Fibroblast of mammary gland (primary cell): ENCODE results near the gene TPRA1.

ENCODE experiments used
- DNase-seq: peaks from one replicate; pipeline ENCODE4 v3.0.0-alpha.2; 2010; ENCODE audit warnings: low read depth
- H3K4me3 ChIP-seq: 2 replicates; pipeline ENCODE4 v1.5.1; 2011; ENCODE audit warnings: low read depth, mild to moderate bottlenecking, low read length, moderate library complexity; ENCODE audit not compliant: control insufficient read depth
- TF ChIP-seq, protein P1 (sequence below): conservative IDR thresholded peaks from 2 replicates; pipeline ENCODE4 v1.5.1; 2011; ENCODE audit warnings: low read depth, low read length, inconsistent platforms; ENCODE audit not compliant: control insufficient read depth, insufficient read depth

The TPRA1 gene

DNA sequence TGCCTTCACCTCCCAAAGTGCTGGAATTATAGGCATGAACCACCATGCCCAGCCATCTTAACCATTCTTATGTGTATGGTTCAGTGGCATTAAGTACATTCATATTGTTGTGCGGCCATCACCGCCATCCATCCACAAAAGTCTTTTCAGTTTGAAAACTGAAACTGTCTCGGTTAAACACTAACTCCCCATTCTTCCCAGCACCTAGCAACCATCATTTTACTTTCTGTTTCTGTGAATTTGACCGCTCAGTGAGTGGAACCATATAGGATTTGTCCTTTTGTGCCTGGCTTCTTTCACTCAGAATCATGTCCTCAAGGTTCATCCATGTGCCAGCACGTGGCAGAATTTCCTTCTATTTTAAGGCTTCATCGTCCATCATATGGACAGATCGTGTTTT, 13.5 kb upstream of the TPRA1 start:
- TF ChIP-seq, protein P1, sequence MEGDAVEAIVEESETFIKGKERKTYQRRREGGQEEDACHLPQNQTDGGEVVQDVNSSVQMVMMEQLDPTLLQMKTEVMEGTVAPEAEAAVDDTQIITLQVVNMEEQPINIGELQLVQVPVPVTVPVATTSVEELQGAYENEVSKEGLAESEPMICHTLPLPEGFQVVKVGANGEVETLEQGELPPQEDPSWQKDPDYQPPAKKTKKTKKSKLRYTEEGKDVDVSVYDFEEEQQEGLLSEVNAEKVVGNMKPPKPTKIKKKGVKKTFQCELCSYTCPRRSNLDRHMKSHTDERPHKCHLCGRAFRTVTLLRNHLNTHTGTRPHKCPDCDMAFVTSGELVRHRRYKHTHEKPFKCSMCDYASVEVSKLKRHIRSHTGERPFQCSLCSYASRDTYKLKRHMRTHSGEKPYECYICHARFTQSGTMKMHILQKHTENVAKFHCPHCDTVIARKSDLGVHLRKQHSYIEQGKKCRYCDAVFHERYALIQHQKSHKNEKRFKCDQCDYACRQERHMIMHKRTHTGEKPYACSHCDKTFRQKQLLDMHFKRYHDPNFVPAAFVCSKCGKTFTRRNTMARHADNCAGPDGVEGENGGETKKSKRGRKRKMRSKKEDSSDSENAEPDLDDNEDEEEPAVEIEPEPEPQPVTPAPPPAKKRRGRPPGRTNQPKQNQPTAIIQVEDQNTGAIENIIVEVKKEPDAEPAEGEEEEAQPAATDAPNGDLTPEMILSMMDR, result no peak
- no peak overlapping the region for H3K4me3 ChIP-seq
- DNase-seq, result no peak

DNA sequence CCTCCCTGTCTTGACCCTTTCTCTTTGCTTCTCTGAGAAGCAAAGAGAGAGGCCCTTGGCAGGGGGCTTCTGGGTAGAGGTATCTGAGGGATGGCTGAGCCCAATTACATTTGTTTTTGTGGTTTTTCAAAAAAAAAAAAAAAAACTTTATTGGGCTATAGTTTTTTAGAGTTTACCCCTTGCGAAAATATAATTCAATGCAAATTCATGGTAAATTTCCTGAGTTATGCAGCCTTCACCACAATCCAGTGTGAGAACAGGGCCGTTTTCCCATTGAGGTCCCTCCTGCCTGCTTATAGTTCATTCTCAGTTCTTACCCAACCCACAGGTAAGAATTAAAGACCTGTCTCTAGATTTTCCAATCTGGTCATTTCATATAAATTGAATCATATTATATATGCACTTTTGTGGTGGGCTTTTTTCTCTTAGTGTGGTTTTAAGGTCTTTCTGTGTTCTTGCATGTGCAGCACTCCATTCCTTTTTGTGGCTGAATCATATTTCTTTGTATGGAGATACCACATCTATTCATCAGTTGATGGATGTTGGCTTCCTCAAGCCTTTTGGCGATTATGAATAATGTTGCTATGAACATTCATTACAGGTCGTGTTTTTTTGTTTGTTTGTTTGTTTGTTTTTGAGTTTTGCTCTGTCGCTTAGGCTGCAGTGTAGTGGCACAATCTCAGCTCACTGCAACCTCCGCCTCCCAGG, 10.4 kb upstream of the TPRA1 start:
- DNase-seq, result no peak
- TF ChIP-seq, protein P1, result no peak
- H3K4me3 ChIP-seq, result no peak overlapping the region

DNA sequence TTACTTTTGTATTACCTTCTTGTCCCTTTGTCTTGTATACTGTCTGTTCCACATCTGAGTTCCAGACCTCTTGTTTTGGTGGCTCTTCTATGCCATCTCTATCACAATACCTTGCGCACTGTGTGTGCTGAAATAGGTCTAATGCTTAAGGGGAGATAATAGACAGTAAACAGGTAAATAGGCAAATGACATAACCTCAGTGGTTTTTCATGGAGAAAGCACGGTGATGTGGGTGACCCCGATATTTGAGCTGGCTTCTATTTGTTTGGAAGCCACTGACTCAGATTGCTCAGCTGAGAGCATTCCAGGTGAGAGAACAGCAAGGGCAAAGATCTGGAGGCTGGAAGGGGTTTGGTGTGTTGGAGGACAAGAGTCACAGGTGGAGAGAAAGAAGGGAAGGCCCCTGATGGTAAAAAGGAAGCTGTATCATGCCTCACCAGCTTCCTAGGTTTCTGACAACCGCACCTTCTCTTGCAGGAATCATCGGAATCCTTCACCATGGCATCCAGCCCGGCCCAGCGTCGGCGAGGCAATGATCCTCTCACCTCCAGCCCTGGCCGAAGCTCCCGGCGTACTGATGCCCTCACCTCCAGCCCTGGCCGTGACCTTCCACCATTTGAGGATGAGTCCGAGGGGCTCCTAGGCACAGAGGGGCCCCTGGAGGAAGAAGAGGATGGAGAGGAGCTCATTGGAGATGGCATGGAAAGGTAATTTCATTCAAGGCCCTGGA, 8.5 kb upstream of the TPRA1 start:
- TF ChIP-seq, protein P1, result no peak
- DNase-seq, result peak; percentile 2
- H3K4me3 ChIP-seq, result peak overlapping the region; percentile 67

DNA sequence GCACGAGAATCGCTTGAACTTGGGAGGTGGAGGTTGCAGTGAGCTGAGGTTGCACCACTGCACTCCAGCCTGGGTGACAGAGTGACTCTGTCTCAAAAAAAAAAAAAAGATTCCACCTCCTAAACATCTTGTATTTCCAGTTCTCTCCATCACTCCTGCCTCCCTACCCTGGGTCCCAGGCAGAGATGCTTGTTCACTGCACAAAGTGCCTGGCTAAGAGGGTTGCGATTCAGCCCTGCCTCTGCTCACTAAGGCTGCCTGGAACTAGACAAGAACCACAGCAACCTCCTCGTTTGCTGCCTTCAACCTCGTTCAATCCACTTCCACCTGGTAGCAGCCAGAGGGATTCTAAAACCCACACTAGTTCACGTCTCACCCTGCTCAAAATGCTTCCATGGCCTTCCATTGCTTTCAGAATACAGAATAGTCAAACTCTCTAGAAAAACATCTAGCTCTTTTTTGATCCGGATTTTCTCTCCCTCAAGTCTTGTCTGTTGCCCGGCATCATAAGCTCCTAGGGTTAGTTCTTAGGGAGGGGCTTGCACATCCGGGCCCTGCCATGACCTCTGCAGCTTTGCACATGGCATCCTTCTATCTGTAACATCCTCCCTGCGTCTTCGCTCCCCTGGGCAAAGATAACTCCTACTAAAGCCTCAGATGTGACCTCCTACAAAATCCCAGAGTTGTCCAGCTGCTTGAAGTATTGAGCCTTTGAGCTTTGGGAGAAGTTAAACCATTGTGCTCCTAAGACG, 6.7 kb upstream of the TPRA1 start:
- H3K4me3 ChIP-seq, result no peak overlapping the region
- TF ChIP-seq, protein P1, result no peak
- DNase-seq, result no peak

DNA sequence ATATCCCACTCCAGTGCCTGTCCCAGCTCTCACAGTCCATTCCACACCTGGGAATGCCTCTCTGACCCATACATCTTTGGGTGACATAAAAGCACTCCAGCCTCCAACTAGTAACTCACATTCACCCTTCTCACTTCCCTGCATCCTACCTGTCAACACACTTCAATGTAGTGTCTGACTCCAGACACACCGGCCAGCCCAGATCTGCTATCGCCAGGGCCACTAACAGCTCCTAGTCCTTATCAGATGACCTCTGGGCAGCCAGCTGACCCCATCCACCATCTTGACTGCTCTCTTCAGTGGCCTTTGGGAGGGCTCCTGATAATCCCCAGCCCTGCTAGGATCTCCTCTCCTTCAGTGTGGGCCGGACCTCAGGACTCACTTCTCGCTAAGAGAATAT, 4.8 kb upstream of the TPRA1 start:
- no peak for DNase-seq
- no peak overlapping the region for H3K4me3 ChIP-seq
- TF ChIP-seq, protein P1, result no peak

DNA sequence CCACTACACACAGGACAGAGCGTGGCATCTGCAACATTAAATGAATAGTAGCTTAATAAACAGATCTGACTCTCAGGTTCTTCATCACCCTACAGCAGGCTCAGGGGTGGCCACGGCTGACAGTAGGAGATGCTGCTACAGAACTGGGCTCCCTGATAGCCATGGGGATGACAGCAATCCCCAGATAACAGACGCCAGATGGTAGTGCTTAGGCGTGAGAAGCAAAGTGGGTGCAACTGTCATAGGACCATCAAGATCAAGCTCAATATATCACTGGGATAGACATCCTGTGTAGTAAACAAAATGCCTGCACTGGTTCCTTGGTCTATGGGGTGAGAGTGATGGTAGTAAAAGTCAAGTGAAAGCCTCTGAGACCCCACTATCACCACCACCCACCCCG, 2.6 kb upstream of the TPRA1 start:
- TF ChIP-seq, protein P1, result no peak
- no peak overlapping the region for H3K4me3 ChIP-seq
- no peak for DNase-seq
